Right atrium auricular region (tissue), 2 donors: Measurements from ENCODE around the gene SNX9. TPM values are rescaled to one million over a fixed set of nuclear protein-coding genes. Genes with fewer than 3 reads are reported as not detected.
A peak's percentile ranks its signal among the peaks of the same experiment; 100 is the strongest.

Source experiments
- DNase-seq: peaks from one replicate; pipeline ENCODE4 v3.0.0-alpha.2; 2019; ENCODE audit warnings: low spot score
- H3K27ac ChIP-seq, 2 donors: fragments of 200-600 bp; sonication (generic); 1 replicate in 1 of 2; 2 replicates in 1 of 2; pipeline ENCODE4 v1.5.1; 2016 to 2019
- H3K27me3 ChIP-seq, 2 donors: fragments of 200-600 bp; sonication (generic); one replicate each; pipeline versions ENCODE4 v1.5.1 to v1.6.0; 2017 to 2019
- H3K36me3 ChIP-seq: fragments of 200-600 bp; sonication (generic); one replicate; pipeline ENCODE4 v1.5.1; 2016
- H3K4me1 ChIP-seq, 2 donors: fragments of 200-600 bp; sonication (generic); one replicate each; pipeline versions ENCODE4 v1.5.1 to v1.6.0; 2017 to 2019
- H3K4me3 ChIP-seq, 2 donors: fragments of 200-600 bp; sonication (generic); 1 replicate in 1 of 2; 2 replicates in 1 of 2; pipeline ENCODE4 v1.5.1; 2017 to 2019; ENCODE audit warnings: mild to moderate bottlenecking in 1 of 2, moderate library complexity in 1 of 2
- H3K9me3 ChIP-seq, 2 donors: fragments of 200-600 bp; sonication (generic); one replicate each; pipeline ENCODE4 v1.5.1; 2019
- total RNA-seq, 2 donors: library from RNA; depleted of rRNA; stranded (reverse); fragments of >200 nt; gene quantifications; one replicate each; pipeline ENCODE4 v1.1.0, GENCODE V29; 2016
- TF ChIP-seq, protein P1 (sequence below), 2 donors: fragments of 200-600 bp; sonication (generic); IDR thresholded peaks; one replicate each; pipeline ENCODE4 v1.5.1; 2019; ENCODE audit warnings: antibody characterized with exemption in 2 of 2

The SNX9 gene
- total RNA-seq, 2 donors from 2014 or later: 26.6 to 39.4 TPM

- Histone ChIP-seq H3K4me1 (peaks cover 0 to 22% of the 10 kb centered on the region in 2 donors), H3K27me3 (no peaks in the 10 kb centered on the region), H3K4me3 (no peak overlapping the region), H3K27ac (peak overlapping the region in 1 of 2 donors; percentile 96), H3K36me3 (no peaks in the 10 kb centered on the region), H3K9me3 (no peaks in the 10 kb centered on the region)
- TF ChIP-seq, protein P1, sequence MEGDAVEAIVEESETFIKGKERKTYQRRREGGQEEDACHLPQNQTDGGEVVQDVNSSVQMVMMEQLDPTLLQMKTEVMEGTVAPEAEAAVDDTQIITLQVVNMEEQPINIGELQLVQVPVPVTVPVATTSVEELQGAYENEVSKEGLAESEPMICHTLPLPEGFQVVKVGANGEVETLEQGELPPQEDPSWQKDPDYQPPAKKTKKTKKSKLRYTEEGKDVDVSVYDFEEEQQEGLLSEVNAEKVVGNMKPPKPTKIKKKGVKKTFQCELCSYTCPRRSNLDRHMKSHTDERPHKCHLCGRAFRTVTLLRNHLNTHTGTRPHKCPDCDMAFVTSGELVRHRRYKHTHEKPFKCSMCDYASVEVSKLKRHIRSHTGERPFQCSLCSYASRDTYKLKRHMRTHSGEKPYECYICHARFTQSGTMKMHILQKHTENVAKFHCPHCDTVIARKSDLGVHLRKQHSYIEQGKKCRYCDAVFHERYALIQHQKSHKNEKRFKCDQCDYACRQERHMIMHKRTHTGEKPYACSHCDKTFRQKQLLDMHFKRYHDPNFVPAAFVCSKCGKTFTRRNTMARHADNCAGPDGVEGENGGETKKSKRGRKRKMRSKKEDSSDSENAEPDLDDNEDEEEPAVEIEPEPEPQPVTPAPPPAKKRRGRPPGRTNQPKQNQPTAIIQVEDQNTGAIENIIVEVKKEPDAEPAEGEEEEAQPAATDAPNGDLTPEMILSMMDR (IDR thresholded peaks at IDR 0.05): no peak
- DNase-seq: no peak
Observed at GRCh38 chr6:157821342-157822033, 1.6 kb upstream of the SNX9 start.

DNA sequence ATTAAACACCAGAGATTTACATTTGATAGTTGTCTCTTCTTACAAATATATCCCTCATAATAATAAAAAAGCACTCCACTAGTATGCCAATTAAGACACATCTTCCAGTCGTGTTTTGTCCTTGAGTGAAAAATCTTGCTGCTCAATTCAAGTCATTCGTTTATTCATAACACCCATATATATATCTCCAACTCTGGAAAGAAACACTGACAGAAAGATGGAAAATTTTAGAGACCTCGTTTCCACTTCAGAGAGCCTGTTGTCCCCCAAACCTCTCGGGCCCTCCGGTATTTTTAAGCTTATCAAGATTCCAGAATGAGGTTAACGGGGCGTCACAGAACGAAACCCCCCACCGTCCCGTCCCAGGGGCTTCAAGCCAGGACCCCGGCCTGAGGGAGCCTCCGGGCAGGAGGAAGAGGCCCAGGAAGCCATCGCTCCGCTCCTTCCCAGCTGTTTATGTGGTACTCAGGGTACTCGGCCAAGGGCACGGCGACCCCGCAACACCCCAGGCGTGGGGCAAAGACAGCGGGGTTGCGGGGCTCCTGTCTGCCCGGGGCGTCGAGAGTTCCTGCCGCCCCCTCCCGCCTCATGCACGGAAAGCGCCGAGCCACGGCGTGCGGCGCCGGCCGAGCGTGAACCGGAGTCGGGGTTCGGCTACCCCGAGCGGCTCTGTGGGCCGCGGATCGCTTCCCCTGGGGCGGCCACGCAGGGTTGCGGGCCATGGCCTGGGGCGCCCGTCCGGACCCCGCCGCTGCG, 623 bp upstream of the SNX9 start:
- H3K4me3 ChIP-seq: peak overlapping the region; percentile 79 to 96
- H3K9me3 ChIP-seq: no peaks in the 10 kb centered on the region
- no peaks in the 10 kb centered on the region for H3K27me3 ChIP-seq
- DNase-seq: no peak
- TF ChIP-seq, protein P1 (IDR thresholded peaks at IDR 0.05): no peak
- H3K27ac ChIP-seq: peak overlapping the region; percentile 95 to 96
- no peaks in the 10 kb centered on the region for H3K36me3 ChIP-seq
- H3K4me1 ChIP-seq: peaks cover 0 to 22% of the 10 kb centered on the region in 2 donors

- TF ChIP-seq, protein P1 (IDR thresholded peaks at IDR 0.05): no peak
- peak overlapping the region; percentile 79 to 96 for H3K4me3 ChIP-seq
- no peaks in the 10 kb centered on the region for H3K36me3 ChIP-seq
- no peaks in the 10 kb centered on the region for H3K9me3 ChIP-seq
- peak overlapping the region; percentile 95 to 96 for H3K27ac ChIP-seq
- H3K4me1 ChIP-seq: peaks cover 0 to 22% of the 10 kb centered on the region in 2 donors
- no peaks in the 10 kb centered on the region for H3K27me3 ChIP-seq
- DNase-seq: peak; percentile 79
Observed at GRCh38 chr6:157823528-157824370, 703 bp downstream of the SNX9 start.

DNA sequence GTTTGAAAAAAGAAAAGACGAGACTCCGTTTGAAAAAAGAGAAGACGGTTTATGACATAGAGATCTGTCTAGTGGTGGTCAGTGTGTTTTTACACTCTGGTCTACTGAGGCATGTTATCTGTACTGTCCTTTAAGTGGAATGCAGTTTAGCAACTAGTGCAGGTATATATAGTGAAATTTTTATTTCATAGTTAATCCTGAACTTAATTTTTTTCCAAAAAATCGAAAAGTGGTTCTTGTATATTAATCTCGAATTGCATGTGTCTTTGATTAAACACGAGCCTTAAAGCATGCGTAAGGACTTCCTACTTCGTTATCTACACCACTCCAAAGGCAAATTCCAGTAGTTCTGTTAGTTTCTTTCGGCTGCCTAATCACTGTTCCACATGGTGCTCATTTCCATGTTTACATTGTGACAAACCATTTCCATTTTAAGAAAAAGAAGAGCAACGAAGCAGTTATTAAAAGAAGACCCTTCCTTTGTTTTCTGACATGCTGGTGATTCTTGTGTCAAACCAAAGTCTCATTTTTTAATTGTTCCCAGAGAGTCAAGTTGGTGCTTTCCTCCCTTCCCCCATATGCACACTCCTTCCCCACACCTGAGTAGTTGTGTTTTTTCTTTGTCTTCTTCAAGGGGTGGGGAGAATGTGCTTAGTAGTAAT, 2.3 kb downstream of the SNX9 start:
- DNase-seq: no peak
- peak overlapping the region in 1 of 2 donors; percentile 95 for H3K27ac ChIP-seq
- TF ChIP-seq, protein P1 (IDR thresholded peaks at IDR 0.05): no peak
- no peaks in the 10 kb centered on the region for H3K9me3 ChIP-seq
- peaks cover 0 to 24% of the 10 kb centered on the region in 2 donors for H3K4me1 ChIP-seq
- H3K36me3 ChIP-seq: no peaks in the 10 kb centered on the region
- H3K27me3 ChIP-seq: no peaks in the 10 kb centered on the region
- H3K4me3 ChIP-seq: no peak overlapping the region

- Histone ChIP-seq H3K27me3 (no peaks in the 10 kb centered on the region), H3K4me3 (no peak overlapping the region), H3K27ac (no peak overlapping the region), H3K9me3 (no peaks in the 10 kb centered on the region), H3K4me1 (peaks cover 0 to 40% of the 10 kb centered on the region in 2 donors), H3K36me3 (no peaks in the 10 kb centered on the region)
- no peak for DNase-seq
- TF ChIP-seq, protein P1 (IDR thresholded peaks at IDR 0.05): no peak
Observed at GRCh38 chr6:157830354-157831017, 7.4 kb downstream of the SNX9 start.
